Stimulated activated CD8-positive, alpha-beta memory T cell treated with anti-CD3 and anti-CD28 coated beads, Interleukin-4, amount 100 ng/mL, for 24 hours (primary cell): Measurements from ENCODE around the gene CPNE5.

Experiments used
- DNase-seq: peaks from one replicate; pipeline ENCODE4 v3.0.0-alpha.2; 2020; ENCODE audit warnings: low read depth

Gene CPNE5

DNA sequence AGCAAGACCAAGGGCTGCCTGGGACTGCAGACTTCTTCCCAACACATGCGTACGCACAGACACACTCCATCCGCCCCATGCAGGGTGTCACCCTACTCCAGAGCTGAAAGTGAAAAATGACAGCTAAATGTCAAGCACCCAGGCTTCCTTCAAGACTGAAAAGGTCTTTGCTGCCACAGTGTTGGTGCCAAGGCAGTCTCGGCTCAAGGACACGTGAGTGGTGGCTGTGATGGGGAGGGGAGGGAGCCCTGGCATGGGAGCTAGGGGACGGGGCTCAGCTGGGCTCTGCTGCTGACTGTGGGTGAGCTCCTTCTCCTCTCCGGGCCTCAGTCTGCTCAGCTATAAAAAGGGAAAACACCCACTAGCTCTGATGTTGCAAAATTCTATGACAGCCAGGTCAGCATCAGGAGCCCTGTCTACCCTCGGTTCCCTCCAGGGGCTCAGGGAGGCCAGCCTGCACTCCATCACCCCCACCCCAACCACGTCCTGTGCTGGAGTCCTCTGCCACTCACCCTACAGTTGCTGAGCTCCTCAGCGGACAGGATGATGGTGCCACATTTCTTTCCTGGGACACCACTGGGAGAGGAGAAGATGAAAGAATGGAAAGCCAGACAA is 47.6 kb downstream of the CPNE5 start:
- no peak for DNase-seq

DNA sequence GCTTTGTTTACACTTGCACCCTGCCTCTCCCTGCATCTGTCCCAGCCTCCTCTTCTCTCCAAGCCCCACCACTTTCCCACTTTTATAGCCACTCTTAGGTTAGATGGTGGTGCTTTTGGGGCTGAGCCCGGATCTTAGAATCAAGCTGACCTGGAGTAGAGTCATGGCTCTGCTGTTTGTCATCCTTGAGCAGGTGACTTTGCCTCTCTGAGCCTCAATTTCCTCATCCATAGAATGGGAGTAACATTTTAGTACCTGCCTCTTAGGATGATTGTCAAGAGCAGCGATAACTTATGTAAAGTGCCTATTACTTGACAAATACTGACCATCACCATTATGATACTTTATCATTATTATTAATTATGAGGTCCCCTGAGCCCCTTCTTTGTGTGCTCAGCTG is 48.2 kb downstream of the CPNE5 start:
- DNase-seq, result no peak

DNA sequence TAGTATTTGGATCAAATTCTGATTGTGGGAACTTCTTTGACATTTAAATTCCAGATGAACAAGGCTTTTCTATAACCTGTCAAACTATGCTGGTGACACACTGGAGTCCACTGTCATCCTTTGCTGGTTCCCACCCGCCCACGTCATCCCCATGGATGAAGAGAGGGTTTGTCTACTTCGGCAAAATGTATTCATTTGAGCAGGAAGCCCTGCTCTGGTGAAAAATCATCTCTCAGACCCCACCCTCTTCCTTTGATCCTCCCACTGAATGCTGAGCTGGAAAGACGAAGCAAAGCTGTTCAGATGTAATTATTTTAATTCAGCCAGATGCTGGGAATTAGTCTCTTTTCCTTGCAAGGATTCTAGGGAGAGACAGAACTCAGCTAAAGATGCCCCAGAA is 50.5 kb downstream of the CPNE5 start:
- DNase-seq, result no peak

DNA sequence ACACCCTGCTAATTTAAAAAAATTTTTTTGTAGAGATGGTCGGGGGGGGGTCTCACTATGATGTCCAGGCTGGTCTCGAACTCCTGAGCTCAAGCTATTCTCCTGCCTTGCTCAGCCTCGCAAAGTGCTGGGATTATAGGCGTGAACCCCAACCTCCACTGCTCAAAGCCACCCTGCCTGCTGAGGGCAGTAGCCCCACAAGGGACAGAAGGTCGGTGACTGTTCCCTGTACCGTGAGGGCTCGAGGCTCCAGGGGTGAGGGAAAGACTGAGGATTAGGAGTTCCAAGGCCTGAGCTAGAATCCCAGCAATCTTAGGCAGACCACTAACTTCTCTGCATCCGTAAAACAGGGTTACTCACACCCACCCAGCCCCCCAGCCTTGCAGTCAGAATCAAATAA is 51.1 kb downstream of the CPNE5 start:
- no peak for DNase-seq

DNA sequence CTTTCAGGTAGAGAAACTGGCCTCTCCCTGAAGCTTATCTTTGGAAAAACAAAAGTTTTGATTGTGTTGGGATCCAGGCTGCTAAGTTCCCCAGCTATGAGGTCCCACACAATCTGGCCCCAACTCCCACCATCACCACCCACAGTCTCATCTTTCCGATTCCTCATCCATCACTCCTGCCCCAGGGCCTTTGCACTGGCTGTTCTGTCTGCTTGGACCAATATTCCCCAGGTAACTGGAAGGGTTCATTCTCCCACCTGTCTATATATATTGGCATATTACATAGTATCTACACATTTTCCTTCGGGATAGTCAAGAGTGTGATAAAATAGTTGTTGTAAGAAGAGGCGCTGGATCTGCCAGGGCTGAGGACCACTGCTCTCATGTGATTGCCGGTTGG is 52.0 kb downstream of the CPNE5 start:
- DNase-seq, result no peak

DNA sequence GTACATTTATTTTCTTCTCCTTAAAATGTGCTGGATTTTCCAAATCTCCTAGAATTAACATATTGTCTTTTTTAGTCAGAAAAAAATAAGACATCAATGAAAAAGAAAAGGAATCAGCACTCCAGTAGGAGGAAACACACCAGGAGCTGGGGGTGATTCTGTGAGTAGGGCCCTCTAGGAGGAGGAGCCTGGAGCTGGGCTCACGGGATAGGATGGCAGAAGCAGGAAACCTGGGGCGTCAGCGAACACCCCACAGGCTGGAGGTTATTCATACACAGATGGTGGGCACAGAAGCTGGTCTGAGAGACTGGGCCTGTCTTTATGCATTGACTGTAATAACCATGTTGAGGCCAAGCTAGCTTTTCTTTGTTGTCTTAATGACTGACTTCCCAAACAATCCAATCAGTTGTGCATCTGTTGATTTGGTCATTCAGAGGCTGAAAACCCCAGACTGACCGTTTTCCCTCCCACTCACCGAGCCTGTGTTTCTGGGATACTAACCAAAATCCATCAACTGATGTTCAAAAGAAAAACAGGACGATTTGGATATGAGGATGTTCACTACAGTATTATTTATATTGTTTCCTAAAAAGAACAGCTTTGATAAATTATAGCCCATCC is 53.1 kb downstream of the CPNE5 start:
- DNase-seq, result no peak

DNA sequence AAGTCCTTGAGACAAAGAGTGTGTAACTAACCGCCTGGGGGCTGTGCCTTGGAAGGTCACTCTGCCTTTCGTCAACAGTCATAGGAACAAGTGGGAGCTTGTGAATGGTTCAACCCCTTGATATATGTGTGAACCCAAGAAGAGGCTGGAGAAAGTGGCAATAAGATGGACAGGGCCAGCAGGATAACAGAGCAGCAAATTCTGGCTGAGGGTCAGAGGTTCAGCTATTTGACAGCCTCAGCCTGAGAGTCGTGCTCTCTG is 54.9 kb downstream of the CPNE5 start:
- DNase-seq, result no peak

DNA sequence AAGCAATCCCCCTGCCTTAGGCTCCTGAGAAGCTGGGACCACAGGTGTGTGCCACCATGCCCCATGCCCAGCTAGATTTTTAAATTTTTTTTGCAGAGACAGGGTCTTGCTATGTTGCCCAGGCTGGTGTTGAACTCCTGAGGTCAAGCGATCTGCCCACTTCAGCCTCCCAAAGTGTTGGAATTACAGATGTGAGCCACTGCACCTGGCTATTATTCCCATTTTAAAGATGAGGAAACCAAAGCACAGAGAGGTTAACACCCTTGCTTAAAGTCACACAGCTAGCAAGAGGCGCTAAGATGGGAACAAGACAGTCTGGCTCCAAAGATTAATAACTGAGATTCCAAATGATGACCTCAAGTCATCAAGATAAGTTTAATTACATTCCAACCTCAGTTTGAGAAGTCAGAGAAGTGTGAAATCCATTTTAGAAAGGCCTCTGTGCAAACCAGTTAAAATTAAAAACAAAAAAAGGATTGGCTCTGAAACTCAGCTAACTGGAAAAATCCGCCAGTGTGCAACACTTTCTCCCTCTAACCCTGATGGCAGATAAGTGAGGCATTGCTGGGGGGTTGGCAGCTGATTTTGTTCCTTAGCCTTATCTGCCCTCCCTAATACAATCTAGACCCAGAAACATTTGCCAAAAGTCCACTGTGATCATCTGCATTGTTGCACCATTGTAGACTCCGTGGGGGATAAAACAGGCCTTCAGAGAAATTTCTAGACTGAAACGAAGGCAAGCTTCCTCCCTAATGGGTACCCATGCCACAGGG is 55.5 kb downstream of the CPNE5 start:
- no peak for DNase-seq

DNA sequence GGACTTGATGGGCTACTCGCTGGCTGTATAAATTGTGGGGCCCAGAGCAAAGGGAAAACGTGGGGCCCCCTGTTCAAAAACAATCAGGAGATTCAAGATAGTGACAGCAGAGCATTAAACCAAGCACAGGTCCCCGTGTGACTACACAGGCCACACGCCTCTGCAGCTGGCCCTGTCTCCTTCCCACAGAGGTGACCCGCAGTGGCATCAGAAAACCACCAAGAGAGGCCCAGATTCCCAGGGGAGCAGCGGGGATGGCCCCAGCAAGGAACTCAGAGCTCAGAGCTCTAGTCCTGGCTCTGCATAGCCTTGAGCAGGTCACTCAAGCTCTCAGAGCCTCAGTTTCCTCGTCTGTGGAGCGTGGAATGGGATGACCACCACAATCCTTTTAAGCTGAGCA is 57.6 kb downstream of the CPNE5 start:
- DNase-seq, result no peak

DNA sequence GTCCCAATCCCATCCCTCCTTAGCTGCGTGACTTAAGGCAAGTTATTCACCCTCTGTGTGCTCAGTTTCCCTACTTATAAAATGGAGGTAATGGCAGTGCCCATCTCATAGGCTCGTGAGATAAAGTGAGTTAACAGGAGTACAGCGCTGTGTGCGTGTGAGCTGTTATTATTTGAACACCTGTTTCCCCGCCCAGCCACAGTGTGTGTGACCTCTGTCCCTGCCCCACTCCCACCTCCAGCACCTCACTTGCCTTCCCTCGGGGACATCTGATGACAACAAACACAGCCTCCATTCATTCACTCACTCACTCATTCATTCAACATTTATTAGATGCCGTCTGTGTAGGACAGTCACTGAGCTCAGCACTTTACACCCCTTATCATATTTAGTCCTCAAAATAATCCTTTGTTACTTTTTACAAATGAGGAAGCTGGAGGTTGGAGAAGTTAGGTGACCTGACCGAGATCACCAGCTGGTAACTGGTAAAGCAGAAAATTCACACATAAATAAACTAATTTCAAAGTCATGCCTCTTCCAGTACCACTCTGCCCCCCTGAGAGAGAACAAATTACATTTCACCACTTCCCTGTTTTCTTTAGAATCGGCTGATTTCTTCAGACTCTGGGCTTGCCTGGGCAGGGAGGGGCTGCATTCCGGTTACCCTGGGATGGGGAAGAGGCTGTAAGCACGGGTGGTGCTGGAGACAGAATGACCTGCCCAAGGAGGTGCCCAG is 58.6 kb downstream of the CPNE5 start:
- no peak for DNase-seq

DNA sequence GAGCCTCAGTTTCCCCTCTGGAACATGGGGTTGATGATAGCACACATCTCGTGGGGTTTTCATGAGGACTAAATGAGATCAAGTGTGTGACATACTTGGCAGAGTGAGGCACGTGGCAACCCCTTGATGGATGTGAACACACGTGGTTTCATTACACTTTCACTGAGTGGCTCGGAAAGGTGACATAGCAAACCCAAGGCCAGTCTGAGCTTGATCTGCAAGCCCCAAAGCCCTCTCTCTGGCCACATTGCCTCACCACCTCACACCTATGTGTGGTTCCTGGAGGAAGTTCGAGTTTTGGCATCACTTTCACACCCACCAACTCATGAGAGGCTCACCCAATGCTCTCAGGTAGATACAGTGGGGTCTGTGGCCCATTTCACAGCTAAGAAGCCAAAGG is 60.0 kb downstream of the CPNE5 start:
- no peak for DNase-seq

DNA sequence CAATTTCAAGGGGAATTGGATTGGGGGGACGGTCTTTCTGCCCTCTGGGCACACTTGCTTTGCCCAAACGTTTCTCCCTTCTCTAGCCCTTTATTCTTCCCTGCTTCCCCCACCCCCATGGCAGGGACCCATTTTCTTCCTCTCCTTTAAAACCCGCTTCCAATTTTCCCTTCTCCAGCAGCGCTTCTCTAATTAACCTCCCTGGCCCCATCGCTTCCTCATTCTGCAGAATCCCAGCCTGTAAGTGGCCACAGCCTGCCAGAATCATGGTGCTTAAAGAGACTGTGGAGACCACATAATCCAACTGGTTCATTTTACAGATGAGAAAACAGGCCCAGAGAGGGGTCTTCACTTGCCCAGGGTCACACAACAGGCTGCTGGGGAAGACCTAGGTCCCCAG is 61.4 kb downstream of the CPNE5 start:
- DNase-seq, result no peak

DNA sequence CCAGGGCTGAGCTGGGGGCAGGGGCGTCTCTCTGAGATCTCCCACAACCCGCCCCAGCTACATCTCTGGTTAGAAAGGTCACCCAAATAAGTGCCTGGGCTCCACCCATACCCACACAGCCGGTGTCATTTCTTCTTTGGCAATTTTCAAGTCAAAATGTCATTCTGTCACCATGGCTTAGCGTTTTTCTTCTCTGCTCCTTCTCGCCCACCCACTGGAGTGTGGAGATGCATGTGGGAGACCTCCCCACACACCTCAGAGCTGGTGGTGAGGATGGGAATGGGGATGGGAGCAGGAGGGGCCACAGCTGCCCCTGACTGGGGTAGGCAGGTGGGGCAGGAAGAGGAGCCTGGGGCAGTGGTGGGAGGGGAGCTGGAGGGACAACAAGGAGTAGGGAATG is 63.1 kb downstream of the CPNE5 start:
- DNase-seq, result no peak

DNA sequence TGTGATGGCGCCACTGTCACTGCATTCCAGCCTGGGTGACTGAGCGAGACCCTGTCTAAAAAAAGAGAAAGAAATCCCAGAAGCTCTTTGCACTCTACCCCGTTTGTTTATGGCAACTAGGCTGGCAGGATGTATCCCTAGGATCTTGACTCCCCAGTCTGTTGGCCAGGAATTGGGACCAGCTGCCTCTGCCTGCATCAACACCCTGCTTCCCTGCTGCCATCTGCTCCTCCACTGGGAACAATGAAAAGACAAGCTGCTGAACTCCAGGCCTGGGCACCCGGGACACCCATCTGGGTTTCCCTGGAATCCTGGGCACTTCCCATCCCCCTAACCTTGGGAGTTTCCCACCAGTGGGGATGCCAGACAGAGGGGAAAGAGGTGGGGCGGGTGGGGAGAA is 64.9 kb downstream of the CPNE5 start:
- DNase-seq, result no peak

DNA sequence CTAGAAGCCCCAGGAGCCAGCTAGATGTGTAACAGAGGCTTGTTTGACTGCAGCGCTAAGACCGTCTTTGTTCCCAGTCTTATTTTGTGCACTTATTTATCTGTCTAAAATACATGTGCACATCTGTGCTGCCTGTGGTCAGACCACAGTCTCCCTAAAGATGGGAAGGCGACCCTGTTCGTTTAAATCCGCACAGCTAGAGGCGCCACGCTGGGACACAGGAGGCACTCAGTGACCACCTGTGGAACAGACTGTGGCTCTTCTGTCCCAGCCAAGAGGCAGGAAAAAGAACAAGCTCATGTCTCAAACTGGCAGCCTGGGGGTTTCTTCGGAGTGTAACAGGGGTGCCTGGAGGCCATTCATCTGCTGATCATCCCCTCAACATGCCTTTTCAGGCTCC is 66.8 kb downstream of the CPNE5 start:
- no peak for DNase-seq

DNA sequence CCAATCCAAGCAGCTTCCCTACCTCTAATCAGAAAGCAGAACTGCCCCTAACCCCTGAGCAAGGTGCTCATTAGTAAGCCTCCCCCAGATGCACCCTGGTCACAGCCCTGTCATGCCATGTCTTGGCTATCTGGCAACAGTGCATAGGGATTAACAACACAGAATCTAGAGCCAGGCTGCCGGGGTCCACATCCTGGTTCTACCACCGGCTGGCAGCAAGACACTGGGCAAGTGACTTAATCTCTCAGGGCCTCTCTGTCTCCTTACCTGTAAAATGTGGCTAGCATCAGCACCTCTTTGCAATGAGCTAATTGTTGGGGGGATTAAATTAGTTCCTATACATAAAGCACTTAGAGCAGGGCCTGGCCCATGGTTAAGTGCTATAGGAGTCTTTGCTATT is 68.1 kb downstream of the CPNE5 start:
- no peak for DNase-seq

DNA sequence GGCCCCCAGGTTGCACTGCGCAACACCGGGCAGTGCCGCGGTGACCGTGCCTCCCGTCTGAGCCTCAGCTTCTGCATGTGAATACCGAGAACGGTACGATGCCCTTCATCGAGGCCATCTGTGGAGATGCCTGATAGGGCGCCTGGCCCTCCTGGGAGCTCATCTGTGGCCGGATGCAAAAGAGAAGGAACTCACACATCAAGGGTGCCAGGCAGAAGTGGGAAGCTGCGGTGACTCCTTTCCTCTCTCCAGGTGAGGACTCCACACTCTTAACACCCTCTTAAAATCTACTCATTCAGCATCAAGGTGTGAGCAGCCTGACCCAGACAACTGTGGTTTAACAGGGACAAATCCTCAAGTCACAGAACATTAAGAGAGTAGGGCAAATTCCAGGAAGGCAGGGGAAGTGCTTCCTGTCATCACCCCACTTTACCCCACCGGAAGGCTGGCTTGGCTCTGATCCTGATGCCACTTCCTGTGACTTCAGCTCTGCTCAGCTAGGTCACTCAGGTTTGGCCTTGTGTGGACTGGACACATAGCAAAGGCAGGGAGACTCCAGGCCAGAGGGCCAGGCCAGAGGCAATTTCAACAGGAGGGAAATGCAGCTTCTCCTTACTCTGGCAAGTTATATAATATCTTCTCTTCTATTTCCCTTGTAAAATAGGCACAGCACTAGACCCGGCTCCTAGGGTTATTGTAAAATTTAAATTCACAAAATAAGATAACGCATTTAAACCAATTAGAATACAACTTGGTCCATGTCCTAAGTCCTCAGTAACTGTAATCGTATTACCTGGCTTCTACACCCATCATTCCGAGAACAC is 69.4 kb downstream of the CPNE5 start:
- no peak for DNase-seq

DNA sequence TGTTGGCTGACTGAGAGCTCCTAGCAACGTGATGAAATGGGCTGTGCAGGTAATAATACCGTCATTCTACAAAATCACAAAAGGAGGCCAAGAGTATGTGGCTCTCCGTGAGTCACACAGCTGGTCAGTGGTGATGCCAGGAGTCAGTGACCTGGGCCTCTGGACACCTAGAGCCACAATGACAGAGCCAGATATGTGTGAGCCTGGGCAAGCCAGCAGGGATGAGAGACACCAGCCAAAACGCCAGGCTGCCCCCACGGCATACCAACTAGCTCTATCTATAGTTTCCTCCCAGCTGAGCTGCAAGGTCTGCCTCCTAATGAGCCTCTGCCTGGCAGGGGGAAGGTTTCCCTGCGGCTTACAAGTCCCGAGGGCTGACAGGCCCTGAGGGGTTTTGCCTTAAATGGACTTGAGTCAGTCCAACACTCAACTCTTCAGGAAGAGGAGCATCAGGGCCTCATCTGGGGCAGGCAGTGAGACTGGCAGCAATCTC is 70.0 kb downstream of the CPNE5 start:
- DNase-seq, result no peak

DNA sequence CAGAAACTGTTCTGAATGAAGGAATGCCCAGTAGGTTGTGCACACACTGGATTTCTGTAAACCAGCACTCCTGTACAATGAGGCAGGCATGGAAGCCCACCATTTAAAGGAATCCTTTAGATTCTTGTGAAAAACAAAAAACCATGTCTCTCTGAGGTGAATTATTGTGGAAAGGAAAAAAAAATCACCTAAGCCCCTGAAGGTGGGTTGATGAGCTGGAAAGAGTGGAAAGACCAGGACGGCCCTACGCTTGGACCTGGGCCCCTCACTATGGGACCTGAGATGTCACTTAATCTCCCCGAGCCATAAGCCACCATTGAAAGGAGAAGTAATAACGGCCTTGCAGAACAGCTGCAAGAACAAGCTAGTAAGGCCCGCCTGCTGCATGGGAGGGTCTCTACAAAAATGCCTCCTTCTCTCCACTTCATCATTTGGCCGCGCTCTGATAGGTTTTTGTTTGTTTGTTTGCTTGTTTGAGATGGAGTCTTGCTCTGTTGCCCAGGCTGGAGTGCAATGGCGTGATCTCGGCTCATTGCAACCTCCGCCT is 72.8 kb downstream of the CPNE5 start:
- no peak for DNase-seq

DNA sequence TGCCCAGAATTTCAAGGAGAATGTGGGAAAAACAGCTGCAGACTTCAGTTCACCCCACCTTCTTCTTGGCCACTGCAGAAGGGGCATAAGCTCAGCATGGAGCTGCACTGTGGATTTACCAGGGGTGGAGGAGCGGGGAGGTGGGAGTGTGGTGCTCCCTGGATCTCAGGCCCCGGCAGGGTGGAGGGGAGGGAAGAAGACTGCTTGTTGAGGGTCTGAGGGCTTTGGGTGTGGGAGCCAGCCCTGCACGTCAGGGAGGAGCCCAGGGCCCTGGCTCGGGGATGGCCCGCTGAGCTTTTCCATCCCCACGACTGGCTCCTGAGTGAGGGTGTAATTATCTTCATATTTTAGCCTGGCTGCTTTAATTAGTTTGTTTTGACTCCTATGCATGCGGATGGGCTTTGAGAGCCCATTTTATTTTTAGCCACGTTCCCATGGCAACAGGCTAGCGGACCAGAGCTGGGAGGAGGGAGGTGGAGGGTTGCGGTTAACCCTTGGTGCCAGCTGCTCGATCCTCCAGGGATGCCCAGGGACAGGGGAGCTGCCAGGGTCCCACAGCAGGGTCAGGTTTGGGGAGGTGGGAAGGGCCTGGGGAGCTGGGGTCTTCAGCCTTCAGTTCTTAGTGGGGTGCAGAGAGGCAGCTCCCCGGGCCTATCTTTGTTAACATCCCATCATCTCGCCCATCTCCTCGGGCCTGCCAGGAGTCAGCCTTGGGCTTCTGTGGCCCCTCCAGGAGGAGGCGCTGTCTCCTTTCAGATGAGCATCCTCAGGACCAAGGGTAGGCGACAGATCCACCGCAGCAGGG is 73.4 kb downstream of the CPNE5 start:
- peak; percentile 63 for DNase-seq

DNA sequence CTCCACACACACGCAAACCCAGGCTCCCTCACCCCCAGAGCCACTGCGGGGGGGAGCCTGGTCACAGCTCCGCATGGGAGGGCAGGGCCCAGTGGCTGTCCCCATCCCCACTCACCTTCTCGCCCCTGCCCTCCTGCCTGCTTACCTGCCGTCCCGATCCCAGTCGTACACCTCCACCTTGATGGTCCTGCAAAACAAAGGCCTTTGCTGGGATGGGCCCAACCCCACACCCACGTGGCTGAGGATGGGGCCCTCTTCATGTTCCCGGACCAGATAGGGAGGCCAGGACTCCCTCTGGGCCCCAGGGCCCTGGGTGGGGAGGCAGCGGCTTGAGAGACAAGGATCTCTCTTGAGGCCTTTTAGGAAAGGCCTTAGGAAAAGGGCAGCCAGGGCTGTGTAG is 74.1 kb downstream of the CPNE5 start:
- no peak for DNase-seq
